GM19468 (cell line): Measurements from ENCODE around the gene NKX1-1.
"Not testable (repeated sequence)": the region's sequence is repeated elsewhere in the genome, so short reads cannot be mapped to it uniquely, and the experiment has no call there.

Source experiments
- ATAC-seq: cut with Tn5 transposase; IDR thresholded peaks from one replicate; pipeline ENCODE4 v1.9.1; 2021; ENCODE audit warnings: mild to moderate bottlenecking, moderate library complexity, moderate number of reproducible peaks; ENCODE audit not compliant: unreplicated experiment; ENCODE audit errors: extremely low read depth

Gene NKX1-1

DNA sequence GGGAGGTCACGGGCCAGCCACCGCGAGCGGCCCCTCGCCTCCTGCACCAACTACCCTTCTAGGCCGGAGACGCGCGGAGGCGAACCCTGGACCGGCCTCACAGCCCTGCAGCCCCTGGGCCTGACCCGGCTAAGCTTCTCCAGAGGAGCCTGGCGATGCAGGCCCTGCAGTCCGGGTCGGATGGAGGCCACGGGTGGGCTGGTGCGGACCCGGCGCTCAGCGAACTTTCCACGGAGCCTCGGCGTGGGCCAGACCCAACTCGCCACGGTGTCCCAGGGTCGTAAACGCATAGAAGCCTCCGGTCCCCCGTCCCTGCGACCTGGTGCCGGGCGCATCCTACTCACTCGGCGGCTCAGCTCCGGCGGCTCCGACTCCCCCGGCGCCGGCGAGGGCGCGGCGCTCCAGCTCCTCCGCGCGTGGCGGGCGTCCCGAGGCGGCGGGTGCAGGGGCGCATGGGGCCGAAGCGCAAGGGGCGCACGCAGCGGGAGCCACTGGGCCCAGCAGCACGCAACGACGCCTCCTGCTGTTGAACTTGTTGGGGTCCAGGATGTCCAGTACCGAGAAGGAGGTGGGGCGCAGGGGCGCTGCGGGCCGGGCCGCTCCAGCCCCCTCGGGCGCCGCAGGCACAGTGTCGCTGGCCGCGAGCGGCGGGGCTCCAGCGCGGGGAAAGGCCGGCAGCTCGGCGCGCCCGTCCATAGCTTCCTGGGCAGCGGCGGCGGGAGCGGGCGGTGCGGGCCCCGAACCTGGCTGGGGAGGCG, 427 bp downstream of the NKX1-1 start:
- ATAC-seq: no peak

GRCh38 chr4:1405254-1405635, 997 bp downstream of the NKX1-1 start:
- ATAC-seq: no peak

GRCh38 chr4:1404573-1405253, 1.5 kb downstream of the NKX1-1 start:
- ATAC-seq: no peak

DNA sequence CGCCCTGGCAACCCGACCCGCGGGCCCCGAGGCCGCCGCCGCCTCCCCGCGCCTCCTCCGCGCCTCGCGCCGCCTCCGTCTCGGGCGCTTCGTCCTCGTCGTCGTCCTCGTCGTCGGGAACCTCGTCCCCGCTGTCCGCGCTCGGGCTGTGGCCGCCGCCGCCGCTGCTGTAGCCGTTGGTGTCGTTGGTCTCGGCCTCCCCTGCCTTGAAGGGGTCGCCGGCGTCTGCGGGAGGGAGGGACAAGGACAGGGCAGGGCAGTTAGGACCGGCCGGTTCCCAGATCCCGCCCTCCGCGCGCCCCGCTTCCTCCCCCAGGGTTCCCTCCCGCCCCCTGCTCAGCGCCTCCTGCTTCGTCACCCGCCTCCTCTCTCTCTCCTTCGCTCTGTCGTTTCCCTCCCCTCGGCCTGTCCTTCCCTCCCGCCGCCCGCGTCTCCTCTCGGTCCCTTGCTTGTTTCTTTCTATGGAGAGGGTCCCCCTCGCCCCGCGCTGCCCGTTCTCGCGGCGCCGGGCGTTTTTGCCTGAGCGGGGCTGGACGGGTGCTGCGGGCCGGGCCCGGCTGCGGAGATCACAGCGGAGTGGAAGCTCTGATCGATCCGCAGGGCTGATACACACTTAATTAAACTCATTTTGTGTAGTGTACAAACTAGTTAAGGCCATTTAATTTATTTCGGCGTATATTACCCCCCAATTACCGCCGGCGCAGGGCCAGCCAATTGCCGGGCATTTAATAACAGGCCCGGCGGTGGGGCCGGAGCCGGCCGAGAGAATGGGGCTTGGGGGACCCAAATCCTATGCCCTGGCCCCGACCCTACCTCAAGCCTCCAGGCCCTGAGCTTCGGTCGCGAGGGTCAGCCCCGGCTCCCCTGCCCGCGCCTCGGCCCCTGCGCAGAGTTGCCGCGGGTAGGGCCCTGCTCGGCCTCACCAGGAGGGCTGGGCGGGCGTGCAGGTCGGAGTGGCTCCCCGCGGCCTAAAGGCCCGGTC, 2.4 kb downstream of the NKX1-1 start:
- no peak for ATAC-seq

GRCh38 chr4:1403177-1403583, 3.1 kb downstream of the NKX1-1 start:
- no peak for ATAC-seq

DNA sequence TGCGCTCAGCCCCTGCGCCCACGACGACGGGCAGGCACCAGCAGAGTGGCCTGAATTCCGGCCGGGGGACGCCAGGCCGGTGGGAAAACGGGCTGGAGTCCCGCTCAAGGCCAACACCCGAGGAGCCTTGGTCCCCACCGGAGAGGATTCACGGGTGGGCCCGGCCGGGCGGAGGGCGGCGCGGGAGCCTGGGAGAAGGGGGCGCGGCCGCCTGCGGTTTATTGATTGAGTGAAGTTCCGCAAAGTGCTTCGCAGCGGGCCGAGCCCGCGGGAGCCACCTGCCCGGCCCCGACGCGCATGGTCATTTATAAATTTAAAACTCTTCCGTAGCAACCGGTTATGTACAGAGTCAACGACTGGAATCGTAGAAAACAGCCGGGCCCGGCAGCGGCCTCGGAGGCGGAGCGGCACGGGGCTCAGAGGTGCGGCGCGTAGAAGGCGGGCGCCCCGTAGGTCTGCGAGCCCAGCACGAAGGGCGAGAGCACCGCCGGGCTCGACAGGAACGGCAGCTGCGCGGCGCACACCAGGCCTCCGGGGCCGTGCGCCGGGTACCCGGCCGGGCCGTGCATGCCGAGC, 3.6 kb downstream of the NKX1-1 start:
- ATAC-seq: no peak

- no peak for ATAC-seq
Measured at GRCh38 chr4:1402021-1402515, 4.2 kb downstream of the NKX1-1 start.

DNA sequence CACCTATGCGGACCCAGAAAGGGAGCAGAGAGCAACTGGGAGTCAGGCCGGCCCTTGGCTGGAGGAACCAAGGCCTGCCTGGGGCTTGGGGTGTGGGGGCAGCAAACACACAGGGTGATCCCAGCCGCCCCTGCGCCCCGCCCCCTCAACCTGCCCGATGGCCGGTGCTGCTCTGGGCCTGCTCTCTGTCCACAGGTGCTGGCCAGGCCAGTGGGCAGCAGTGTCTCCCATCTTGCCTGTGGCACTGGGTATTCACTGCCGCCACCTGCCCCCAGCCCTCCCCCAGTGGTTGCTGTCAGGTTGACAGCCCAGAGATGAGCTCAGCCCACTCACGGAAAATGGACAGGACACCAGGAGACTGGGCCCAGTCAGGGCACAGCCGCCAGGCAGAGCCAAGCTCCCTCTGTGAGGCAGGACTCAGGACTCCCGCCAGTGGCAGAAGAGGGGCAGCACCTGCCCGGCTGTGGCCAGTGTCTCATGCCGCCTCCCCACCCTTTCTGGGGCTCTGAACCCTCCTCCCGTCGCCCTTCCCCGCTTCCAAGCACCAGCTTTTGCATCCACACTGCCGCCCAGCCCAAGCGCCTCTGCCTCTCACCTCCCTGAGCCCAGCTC, 4.7 kb downstream of the NKX1-1 start:
- no peak for ATAC-seq

DNA sequence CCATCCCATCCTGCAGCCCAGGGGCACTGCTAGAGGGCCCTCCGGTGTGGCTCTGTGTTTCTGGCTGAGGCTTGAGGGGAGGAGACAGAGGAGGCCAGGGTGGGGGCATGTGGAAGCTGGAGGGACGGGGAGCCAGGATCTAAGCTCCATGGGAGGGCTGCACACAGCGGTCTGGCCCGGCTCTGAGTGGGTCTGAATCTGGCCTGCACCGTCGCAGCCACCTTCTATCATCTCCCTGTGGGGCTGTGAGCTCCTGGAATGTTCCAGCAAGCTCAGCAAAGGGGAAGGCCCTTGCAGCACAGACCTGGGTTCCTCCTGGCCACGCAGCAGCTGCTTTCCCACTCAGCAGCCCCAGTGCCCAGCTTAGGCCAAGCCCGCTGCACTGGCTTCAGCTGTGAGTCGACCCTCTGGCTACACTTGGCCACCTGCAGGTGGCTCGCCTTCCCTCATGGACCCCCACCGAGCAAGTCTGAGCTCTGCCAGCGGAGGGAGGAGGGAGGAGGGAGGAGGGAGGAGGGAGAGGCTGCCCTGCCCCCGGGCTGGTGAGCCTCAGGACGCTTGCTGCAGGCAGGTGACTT, 5.3 kb downstream of the NKX1-1 start:
- no peak for ATAC-seq

DNA sequence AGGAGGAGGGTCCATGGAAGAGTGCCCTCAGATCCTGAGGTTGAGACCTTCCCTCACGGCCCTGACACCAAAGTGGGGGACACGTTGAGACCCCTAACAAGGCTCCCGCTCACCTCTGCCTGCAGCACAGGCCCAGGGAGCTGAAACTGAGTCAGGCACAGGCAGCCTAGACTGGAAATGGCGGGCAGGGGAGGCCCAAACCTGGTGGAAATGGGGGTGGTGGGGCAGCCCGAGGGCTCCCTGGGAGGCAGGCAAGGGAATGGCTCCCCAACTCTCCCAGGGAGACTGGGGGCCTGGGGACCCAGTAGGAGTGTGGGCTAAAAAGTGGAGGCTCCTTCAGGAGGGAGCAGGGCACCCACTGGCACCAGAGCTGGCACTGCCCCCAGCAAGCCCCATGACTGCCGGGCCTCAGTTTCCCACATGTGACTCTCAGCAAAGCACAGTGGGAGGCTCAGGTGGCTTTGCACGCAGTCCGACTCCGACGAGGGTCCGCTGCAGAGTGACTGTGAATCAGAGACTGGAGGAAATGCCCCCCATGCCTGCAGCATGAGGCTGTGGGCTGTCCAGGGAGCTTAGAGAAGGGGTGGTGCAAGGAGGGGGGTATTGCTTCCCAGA, 5.9 kb downstream of the NKX1-1 start:
- no peak for ATAC-seq

- ATAC-seq: no peak
Measured at GRCh38 chr4:1399508-1400190, 6.6 kb downstream of the NKX1-1 start.

GRCh38 chr4:1398681-1399507, 7.3 kb downstream of the NKX1-1 start:
- ATAC-seq: no peak

DNA sequence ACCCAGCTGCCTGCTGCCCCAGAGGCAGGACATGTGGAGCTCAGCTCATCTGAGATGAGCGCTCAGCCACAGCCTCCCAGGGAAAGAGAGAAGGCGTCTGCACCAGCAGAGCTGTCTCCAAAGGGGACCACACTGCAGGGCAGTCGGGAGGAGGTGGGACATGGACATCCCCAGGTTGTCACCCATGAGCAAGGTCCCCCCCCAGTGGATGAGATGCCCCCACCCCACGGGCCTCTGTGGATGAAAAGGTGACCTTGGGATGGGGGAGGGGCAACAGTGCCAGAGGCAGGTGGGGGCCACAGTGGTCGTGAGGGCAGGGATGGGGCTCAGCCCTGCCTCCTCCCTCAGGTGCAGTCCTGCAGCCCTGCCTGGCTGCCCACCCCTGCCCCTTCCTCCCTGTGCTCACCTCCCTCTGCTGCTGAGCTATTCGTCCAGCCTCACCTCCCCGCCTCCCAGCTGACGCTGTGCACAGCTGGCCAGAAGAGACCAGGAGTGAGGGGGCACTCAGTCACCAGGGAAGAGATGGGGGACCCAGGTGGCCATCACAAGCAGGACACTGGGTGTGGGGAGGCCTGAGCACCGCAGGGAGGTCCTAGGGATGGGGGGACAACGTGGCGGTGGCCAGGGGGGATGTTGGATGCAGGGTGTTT, 9.3 kb downstream of the NKX1-1 start:
- no peak for ATAC-seq

DNA sequence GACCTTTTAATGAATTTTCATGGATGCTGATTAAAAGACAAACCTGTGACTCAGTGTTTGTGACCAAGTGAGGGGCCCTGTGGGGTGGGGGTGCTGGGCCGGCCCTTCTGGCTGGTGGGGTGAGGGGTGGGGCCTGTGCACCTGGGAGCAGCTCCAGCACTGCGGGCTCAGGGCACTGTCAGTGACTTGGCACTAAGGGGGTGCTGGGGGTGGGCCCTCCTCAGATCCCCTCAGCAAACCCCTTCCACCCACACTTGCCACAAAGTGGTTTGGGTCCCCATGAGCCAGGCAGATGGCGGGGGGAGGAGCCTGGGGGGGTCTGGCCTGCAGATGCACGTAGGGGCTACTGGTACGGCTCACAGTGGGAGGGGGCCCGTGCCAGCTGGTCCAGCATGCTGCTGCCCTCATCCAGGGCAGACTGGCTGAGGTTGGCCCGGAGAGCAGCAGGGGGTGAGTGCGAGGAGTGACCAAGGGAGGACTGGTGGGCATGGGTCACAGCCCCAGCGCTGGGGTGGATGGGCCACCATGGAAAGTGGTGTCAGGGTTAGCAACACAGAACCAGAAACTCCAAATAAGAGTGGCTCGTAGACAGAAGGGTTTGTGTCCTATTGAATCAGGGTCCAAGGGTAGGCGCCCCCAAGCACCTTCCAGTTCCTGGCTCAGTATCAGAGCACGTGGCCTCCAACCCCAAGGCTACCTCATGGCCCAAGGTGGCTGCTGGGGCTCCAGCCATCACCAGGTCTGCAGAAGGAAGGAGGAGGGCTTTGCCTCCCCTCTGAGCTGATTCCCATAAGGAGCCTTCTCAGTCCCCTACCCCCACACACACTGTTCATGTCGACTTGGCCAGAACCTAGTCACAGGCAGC, 10.1 kb downstream of the NKX1-1 start:
- ATAC-seq: no peak

GRCh38 chr4:1395389-1395820, 10.8 kb downstream of the NKX1-1 start:
- not testable (repeated sequence) for ATAC-seq
